GM04504 (cell line): ENCODE measurements around the gene SLC24A3.

Experiments used
- DNase-seq: peaks from one replicate; pipeline ENCODE4 v3.0.0-alpha.2; 2012; ENCODE audit warnings: low read depth

The SLC24A3 gene

GRCh38 chr20:19547547-19547946 is 335.1 kb downstream of the SLC24A3 start:
- DNase-seq = no peak

GRCh38 chr20:19549896-19550295 is 337.5 kb downstream of the SLC24A3 start:
- no peak for DNase-seq

- no peak for DNase-seq
These were observed 340.1 kb downstream of the SLC24A3 start for GRCh38 chr20:19552221-19553180.

- no peak for DNase-seq
These were observed 342.2 kb downstream of the SLC24A3 start for GRCh38 chr20:19554666-19555065.

- DNase-seq = no peak
These were observed 343.3 kb downstream of the SLC24A3 start for GRCh38 chr20:19555726-19556125.

- DNase-seq = no peak
These were observed 344.8 kb downstream of the SLC24A3 start for GRCh38 chr20:19557291-19557690.

- DNase-seq = no peak
These were observed 348.5 kb downstream of the SLC24A3 start for GRCh38 chr20:19560881-19561480.

GRCh38 chr20:19562426-19562825 is 350.0 kb downstream of the SLC24A3 start:
- no peak for DNase-seq

GRCh38 chr20:19564261-19564660 is 351.8 kb downstream of the SLC24A3 start:
- no peak for DNase-seq

GRCh38 chr20:19565736-19566135 is 353.3 kb downstream of the SLC24A3 start:
- no peak for DNase-seq

GRCh38 chr20:19566226-19566945 is 353.9 kb downstream of the SLC24A3 start:
- DNase-seq = no peak

GRCh38 chr20:19568128-19568527 is 355.7 kb downstream of the SLC24A3 start:
- no peak for DNase-seq

- DNase-seq = no peak
These were observed 359.6 kb downstream of the SLC24A3 start for GRCh38 chr20:19571996-19572395.

- no peak for DNase-seq
These were observed 365.2 kb downstream of the SLC24A3 start for GRCh38 chr20:19577692-19578091.

- no peak for DNase-seq
These were observed 370.3 kb downstream of the SLC24A3 start for GRCh38 chr20:19582782-19583181.

GRCh38 chr20:19583532-19584175 is 371.2 kb downstream of the SLC24A3 start:
- peak; percentile 14 for DNase-seq

GRCh38 chr20:19588241-19588640 is 375.8 kb downstream of the SLC24A3 start:
- DNase-seq = no peak

GRCh38 chr20:19588732-19589131 is 376.3 kb downstream of the SLC24A3 start:
- no peak for DNase-seq

- DNase-seq = no peak
These were observed 377.4 kb downstream of the SLC24A3 start for GRCh38 chr20:19589787-19590362.

- no peak for DNase-seq
These were observed 377.9 kb downstream of the SLC24A3 start for GRCh38 chr20:19590382-19590781.

- DNase-seq = no peak
These were observed 381.3 kb downstream of the SLC24A3 start for GRCh38 chr20:19593762-19594161.

- no peak for DNase-seq
These were observed 382.5 kb downstream of the SLC24A3 start for GRCh38 chr20:19594896-19595295.
